Sigmoid colon (tissue), 4 donors: ENCODE results near the gene CPA3.

Experiments
- POLR2A ChIP-seq, 2 donors: fragments of 450-650 bp; IDR thresholded peaks; one replicate each; pipeline ENCODE4 v1.6.1; 2016; ENCODE audit warnings: antibody characterized with exemption in 2 of 2, mild to moderate bottlenecking in 2 of 2, moderate library complexity in 2 of 2
- POLR2AphosphoS5 ChIP-seq, 4 donors: sonication (generic); formaldehyde crosslinking; IDR thresholded peaks; one replicate each; pipeline ENCODE4 v1.6.1; 2017; ENCODE audit warnings: antibody characterized with exemption in 4 of 4
- TF ChIP-seq, protein P1 (sequence below), 4 experiments: fragments of 450-650 bp in 3 of 4; fragments of 200-600 bp in 1 of 4; IDR thresholded peaks; one replicate each; pipeline ENCODE4 v1.5.1; 2016 to 2019; ENCODE audit warnings: antibody characterized with exemption in 4 of 4, mild to moderate bottlenecking in 3 of 4, moderate library complexity in 2 of 4

DNA sequence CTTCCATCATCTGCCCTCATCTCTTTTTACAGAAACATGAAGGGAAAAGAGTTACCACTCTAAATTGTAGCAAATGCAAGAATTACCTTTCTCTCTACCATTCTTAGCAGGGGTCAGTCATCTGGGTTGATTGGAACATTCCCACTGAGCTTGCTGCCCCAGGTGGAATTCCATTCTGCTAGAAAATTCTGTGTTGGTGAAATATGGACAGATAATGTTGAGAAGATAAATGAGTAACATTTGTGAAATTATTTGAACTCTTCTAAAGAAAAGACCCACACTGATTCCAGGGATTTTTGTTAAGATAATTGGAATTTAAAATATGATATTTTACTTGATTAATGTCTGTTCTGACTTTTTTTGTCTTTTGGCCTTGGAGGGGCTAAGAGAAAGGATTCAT is 11.0 kb upstream of the CPA3 start:
- TF ChIP-seq POLR2A (IDR thresholded peaks at IDR 0.05) (no peak), POLR2AphosphoS5 (IDR thresholded peaks at IDR 0.05) (no peak)
- TF ChIP-seq, protein P1, sequence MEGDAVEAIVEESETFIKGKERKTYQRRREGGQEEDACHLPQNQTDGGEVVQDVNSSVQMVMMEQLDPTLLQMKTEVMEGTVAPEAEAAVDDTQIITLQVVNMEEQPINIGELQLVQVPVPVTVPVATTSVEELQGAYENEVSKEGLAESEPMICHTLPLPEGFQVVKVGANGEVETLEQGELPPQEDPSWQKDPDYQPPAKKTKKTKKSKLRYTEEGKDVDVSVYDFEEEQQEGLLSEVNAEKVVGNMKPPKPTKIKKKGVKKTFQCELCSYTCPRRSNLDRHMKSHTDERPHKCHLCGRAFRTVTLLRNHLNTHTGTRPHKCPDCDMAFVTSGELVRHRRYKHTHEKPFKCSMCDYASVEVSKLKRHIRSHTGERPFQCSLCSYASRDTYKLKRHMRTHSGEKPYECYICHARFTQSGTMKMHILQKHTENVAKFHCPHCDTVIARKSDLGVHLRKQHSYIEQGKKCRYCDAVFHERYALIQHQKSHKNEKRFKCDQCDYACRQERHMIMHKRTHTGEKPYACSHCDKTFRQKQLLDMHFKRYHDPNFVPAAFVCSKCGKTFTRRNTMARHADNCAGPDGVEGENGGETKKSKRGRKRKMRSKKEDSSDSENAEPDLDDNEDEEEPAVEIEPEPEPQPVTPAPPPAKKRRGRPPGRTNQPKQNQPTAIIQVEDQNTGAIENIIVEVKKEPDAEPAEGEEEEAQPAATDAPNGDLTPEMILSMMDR (IDR thresholded peaks at IDR 0.05) = no peak
